ENCODE measurements around the gene TMEM183A. TPM values are rescaled to one million over a fixed set of nuclear protein-coding genes. Genes with fewer than 3 reads are reported as not detected.
A peak's percentile ranks its signal among the peaks of the same experiment; 100 is the strongest.

Gene TMEM183A
- total and polyA plus RNA-seq, 9 of the 15 experiments (the other 6 are each of a cell fraction or from before 2014, with no cell fraction given): 23.4 to 190 (median 124) TPM

- no peak for TF ChIP-seq PBX2 (CRISPR knock-in tag; IDR thresholded peaks at IDR 0.05; ENCODE audit: low read depth)
- TF ChIP-seq PBX2 (tag; conservative IDR thresholded peaks at IDR 0.05; ENCODE audit: low read depth): no peak
- no peak for TF ChIP-seq RBM15 (IDR thresholded peaks at IDR 0.05; ENCODE audit: insufficient read depth, low read length)
- no peak for TF ChIP-seq POLR3A (IDR thresholded peaks at IDR 0.05; ENCODE audit: borderline replicate concordance, extremely low read depth, insufficient read depth, insufficient read length)
- TF ChIP-seq ZNF740 (CRISPR knock-in tag; IDR thresholded peaks at IDR 0.05): peak; percentile 92
- no peak; a peak in 1 of 4 replicates for TF ChIP-seq ZNF740 (tag; IDR thresholded peaks at IDR 0.05)
- peak; percentile 73; the same call in 1 of the 2 replicates for TF ChIP-seq E2F1 (CRISPR knock-in tag; IDR thresholded peaks at IDR 0.05)
- no peak for TF ChIP-seq TSC22D4 (tag; IDR thresholded peaks at IDR 0.05)
- TF ChIP-seq FOXP1 (CRISPR knock-in tag; IDR thresholded peaks at IDR 0.05): 0 out of 2 replicates have a peak, but pooled peaks have one; percentile 27
- TF ChIP-seq ZFP30 (CRISPR knock-in tag; IDR thresholded peaks at IDR 0.05; ENCODE audit: borderline replicate concordance): no peak
- 0 out of 2 replicates have a peak, but pooled peaks have one; percentile 71 for TF ChIP-seq MTA3 (IDR thresholded peaks at IDR 0.05; ENCODE audit: borderline replicate concordance)
- TF ChIP-seq ZBTB40 (IDR thresholded peaks at IDR 0.05): peak; percentile 26; the same call in 1 of the 2 replicates
- TF ChIP-seq ZBTB40 (CRISPR knock-in tag; IDR thresholded peaks at IDR 0.05): no peak
Measured at GRCh38 chr1:202968895-202969295, 38.3 kb upstream of the TMEM183A start (continued).
